ENCODE measurements around the gene PIP4K2C.

- TF ChIP-seq ATOH8 (CRISPR knock-in tag; IDR thresholded peaks at IDR 0.05; ENCODE audit: low read depth), result no peak
- peak; percentile 38; the same call in 1 of the 2 replicates for TF ChIP-seq POLR2A (IDR thresholded peaks at IDR 0.05; ENCODE audit: low read length)
- no peak for TF ChIP-seq ZFP36 (IDR thresholded peaks at IDR 0.05; ENCODE audit: borderline replicate concordance, partially characterized antibody)
- no peak for TF ChIP-seq POLR2AphosphoS2 (conservative IDR thresholded peaks at IDR 0.05; ENCODE audit: low read length)
- no peak for TF ChIP-seq CTCF (IDR thresholded peaks at IDR 0.05)
- peak; percentile 97 for TF ChIP-seq CHD2 (IDR thresholded peaks at IDR 0.05; ENCODE audit: low read length, partially characterized antibody)
- no peak for TF ChIP-seq CHD4 (IDR thresholded peaks at IDR 0.05; ENCODE audit: borderline replicate concordance)
- TF ChIP-seq EP300 (IDR thresholded peaks at IDR 0.05), result no peak
- TF ChIP-seq RFX5 (IDR thresholded peaks at IDR 0.05), result no peak
Observed at GRCh38 chr12:57546438-57547287, 44.3 kb upstream of the PIP4K2C start, which contains the start of gene DCTN2.

All from A549 (cell line).